Astrocyte (in vitro differentiated cells and primary cell): ENCODE data around the gene KIAA1210. TPM values are rescaled to one million over a fixed set of nuclear protein-coding genes. Genes with fewer than 3 reads are reported as not detected.

Experiments
- DNase-seq: peaks from one replicate; pipeline ENCODE4 v3.0.0-alpha.2; 2010; ENCODE audit warnings: low read depth
- FAIRE-seq: peaks from 2 replicates; lab custom pipeline; 2011; peaks lifted over from hg19 to GRCh38; lab: Jason Lieb, UNC
- H2AFZ ChIP-seq: 2 replicates; pipeline ENCODE4 v1.6.0; 2012; ENCODE audit warnings: low read depth, low read length, inconsistent platforms
- H3K27ac ChIP-seq: 2 replicates; pipeline ENCODE4 v1.5.1; 2011; ENCODE audit warnings: low read depth, low read length, inconsistent platforms
- H3K27me3 ChIP-seq: 2 replicates; pipeline ENCODE4 v1.6.0; 2011; ENCODE audit warnings: low read length, inconsistent platforms; ENCODE audit not compliant: insufficient read depth
- H3K36me3 ChIP-seq: 2 replicates; pipeline ENCODE4 v1.5.1; 2011; ENCODE audit warnings: low read length, inconsistent platforms; ENCODE audit not compliant: insufficient read depth
- H3K4me1 ChIP-seq: 2 replicates; pipeline ENCODE4 v1.5.1; 2011; ENCODE audit warnings: low read length, inconsistent platforms; ENCODE audit not compliant: insufficient read depth
- H3K4me2 ChIP-seq: 2 replicates; pipeline ENCODE4 v1.6.0; 2012; ENCODE audit warnings: low read length, inconsistent platforms
- H3K4me3 ChIP-seq: 2 replicates; pipeline ENCODE4 v1.5.1; 2011; ENCODE audit warnings: low read depth, mild to moderate bottlenecking, low read length, inconsistent platforms; ENCODE audit not compliant: insufficient read depth
- H3K79me2 ChIP-seq: 2 replicates; pipeline ENCODE4 v1.6.0; 2012; ENCODE audit warnings: mild to moderate bottlenecking, low read length, inconsistent platforms; ENCODE audit not compliant: insufficient read depth
- H3K9ac ChIP-seq: 2 replicates; pipeline ENCODE4 v1.6.0; 2012; ENCODE audit warnings: mild to moderate bottlenecking, low read length, inconsistent platforms
- H3K9me3 ChIP-seq: 2 replicates; pipeline ENCODE4 v1.5.1; 2012; ENCODE audit warnings: low read depth, mild to moderate bottlenecking, low read length, inconsistent platforms; ENCODE audit not compliant: insufficient read depth
- H4K20me1 ChIP-seq: 2 replicates; pipeline ENCODE4 v1.6.0; 2012; ENCODE audit warnings: low read length, inconsistent platforms; ENCODE audit not compliant: insufficient read depth
- H3K27ac Mint-ChIP-seq: one replicate; pipeline ENCODE4 v1.8.0; 2021; ENCODE audit warnings: mild to moderate bottlenecking, mixed read lengths; ENCODE audit not compliant: unreplicated experiment
- H3K27me3 Mint-ChIP-seq: one replicate; pipeline ENCODE4 v1.8.0; 2021; ENCODE audit warnings: low read depth, mixed read lengths; ENCODE audit not compliant: unreplicated experiment
- H3K36me3 Mint-ChIP-seq: one replicate; pipeline ENCODE4 v1.8.0; 2021; ENCODE audit warnings: low read depth, mixed read lengths; ENCODE audit not compliant: unreplicated experiment
- H3K4me1 Mint-ChIP-seq: one replicate; pipeline ENCODE4 v1.8.0; 2021; ENCODE audit warnings: low read depth, mixed read lengths; ENCODE audit not compliant: unreplicated experiment
- H3K4me3 Mint-ChIP-seq: one replicate; pipeline ENCODE4 v1.8.0; 2021; ENCODE audit warnings: mild to moderate bottlenecking, moderate library complexity, mixed read lengths; ENCODE audit not compliant: unreplicated experiment
- H3K9me3 Mint-ChIP-seq: one replicate; pipeline ENCODE4 v1.8.0; 2021; ENCODE audit warnings: mild to moderate bottlenecking, mixed read lengths; ENCODE audit not compliant: unreplicated experiment
- EZH2 ChIP-seq: IDR thresholded peaks from 2 replicates; pipeline ENCODE4 v1.6.1; 2012; ENCODE audit warnings: mild to moderate bottlenecking, low read length, inconsistent platforms; ENCODE audit not compliant: insufficient read depth
- total RNA-seq: library from RNA; stranded (reverse); gene quantifications from 2 replicates; pipeline ENCODE4 v1.2.1, GENCODE V29; 2021
- TF ChIP-seq, protein P1 (sequence below): IDR thresholded peaks from 2 replicates; pipeline ENCODE4 v1.5.1; 2011; ENCODE audit warnings: low read depth, mild to moderate bottlenecking, inconsistent platforms, low read length, moderate library complexity; ENCODE audit not compliant: insufficient read depth

Gene KIAA1210
- total RNA-seq, 1 donor from 2014 or later: not detected

DNA sequence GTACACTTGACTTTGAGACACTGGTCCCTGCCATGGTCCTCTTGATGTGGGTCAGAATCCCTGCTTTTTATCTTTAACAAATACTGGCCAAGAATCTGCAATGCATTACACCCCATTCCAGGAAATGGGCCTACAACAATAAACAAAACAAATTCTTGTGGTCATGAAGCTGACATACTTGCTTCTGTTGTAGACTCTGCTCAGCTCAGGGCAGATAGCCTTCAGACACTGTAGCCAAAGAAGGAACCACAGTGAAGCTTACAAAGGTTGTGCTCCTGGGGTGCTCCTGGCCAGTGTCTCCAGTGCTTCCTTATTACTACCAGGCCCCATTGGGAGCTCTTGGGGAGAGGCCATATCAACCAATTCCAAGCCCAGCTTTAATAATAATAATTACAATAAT is 21.8 kb downstream of the KIAA1210 start:
- no peaks in the 10 kb centered on the region for H3K79me2 ChIP-seq
- no peaks in the 10 kb centered on the region for H3K27me3 Mint-ChIP-seq
- DNase-seq: peak; percentile 62
- peaks cover 4% of the 10 kb centered on the region for H3K4me1 Mint-ChIP-seq
- H3K27me3 ChIP-seq: no peaks in the 10 kb centered on the region
- H3K27ac ChIP-seq: no peak overlapping the region
- H3K9me3 Mint-ChIP-seq: no peaks in the 10 kb centered on the region
- H3K4me2 ChIP-seq: no peak overlapping the region
- H3K4me1 ChIP-seq: no peaks in the 10 kb centered on the region
- H3K4me3 ChIP-seq: no peak overlapping the region
- H2AFZ ChIP-seq: no peak overlapping the region
- TF ChIP-seq EZH2: no peak
- TF ChIP-seq, protein P1, sequence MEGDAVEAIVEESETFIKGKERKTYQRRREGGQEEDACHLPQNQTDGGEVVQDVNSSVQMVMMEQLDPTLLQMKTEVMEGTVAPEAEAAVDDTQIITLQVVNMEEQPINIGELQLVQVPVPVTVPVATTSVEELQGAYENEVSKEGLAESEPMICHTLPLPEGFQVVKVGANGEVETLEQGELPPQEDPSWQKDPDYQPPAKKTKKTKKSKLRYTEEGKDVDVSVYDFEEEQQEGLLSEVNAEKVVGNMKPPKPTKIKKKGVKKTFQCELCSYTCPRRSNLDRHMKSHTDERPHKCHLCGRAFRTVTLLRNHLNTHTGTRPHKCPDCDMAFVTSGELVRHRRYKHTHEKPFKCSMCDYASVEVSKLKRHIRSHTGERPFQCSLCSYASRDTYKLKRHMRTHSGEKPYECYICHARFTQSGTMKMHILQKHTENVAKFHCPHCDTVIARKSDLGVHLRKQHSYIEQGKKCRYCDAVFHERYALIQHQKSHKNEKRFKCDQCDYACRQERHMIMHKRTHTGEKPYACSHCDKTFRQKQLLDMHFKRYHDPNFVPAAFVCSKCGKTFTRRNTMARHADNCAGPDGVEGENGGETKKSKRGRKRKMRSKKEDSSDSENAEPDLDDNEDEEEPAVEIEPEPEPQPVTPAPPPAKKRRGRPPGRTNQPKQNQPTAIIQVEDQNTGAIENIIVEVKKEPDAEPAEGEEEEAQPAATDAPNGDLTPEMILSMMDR: no peak
- no peak overlapping the region for H3K9ac ChIP-seq
- H3K36me3 Mint-ChIP-seq: no peaks in the 10 kb centered on the region
- no peaks in the 10 kb centered on the region for H4K20me1 ChIP-seq
- no peaks in the 10 kb centered on the region for H3K36me3 ChIP-seq
- H3K9me3 ChIP-seq: no peaks in the 10 kb centered on the region
- FAIRE-seq: peak; percentile 89
- H3K4me3 Mint-ChIP-seq: no peak overlapping the region
- no peak overlapping the region for H3K27ac Mint-ChIP-seq

DNA sequence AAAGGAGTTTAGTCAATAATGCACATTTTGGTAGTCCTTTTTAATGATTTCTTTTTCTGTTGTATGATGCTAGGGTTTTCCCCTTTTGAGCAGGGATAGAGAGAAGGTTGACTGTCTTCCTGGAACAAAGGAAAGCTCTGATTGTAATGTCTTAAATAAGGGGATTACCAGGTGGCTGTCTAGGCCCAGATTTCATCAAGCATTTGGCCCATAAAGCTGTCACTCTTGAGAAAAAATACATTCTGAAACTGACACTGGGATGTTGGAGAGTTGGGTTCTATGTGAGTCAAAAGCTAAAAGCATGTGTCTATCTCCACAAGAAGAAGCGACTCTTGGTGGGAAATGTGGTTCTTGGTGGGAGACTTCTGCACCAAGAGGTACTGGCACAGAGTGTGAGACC is 26.4 kb downstream of the KIAA1210 start:
- H3K9ac ChIP-seq: no peak overlapping the region
- H3K9me3 Mint-ChIP-seq: peaks cover 2% of the 10 kb centered on the region

DNA sequence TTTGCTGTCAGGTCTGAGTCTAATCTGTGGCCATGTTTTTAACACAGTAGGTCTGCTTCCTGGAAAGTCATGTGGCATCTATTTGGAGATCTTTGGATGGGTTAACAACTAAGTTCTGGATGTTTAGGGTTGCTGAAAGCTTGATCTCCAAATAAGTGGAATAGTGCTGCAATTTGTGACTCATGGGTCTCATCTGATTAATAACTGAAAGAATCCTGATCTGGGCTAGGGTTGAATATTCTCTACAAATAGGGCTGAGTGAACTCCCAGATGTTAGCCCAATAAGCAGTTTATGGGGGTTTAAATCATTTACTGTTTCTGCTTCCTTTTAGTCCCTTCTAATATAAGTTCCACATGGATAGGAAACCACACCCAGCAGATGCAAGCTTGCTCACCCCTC is 31.7 kb downstream of the KIAA1210 start:
- no peak overlapping the region for H3K4me2 ChIP-seq
- Mint-ChIP-seq H3K4me3 (no peak overlapping the region), H3K4me1 (no peaks in the 10 kb centered on the region), H3K27ac (no peak overlapping the region), H3K27me3 (peaks cover 2% of the 10 kb centered on the region), H3K36me3 (no peaks in the 10 kb centered on the region), H3K9me3 (peaks cover 2% of the 10 kb centered on the region)
- FAIRE-seq (no peak), DNase-seq (no peak)
- TF ChIP-seq EZH2: no peak
- TF ChIP-seq, protein P1: no peak
- no peaks in the 10 kb centered on the region for H4K20me1 ChIP-seq
- no peak overlapping the region for H2AFZ ChIP-seq
- H3K27me3 ChIP-seq: no peaks in the 10 kb centered on the region
- H3K9me3 ChIP-seq: no peaks in the 10 kb centered on the region
- H3K4me3 ChIP-seq: no peak overlapping the region
- no peaks in the 10 kb centered on the region for H3K79me2 ChIP-seq
- no peaks in the 10 kb centered on the region for H3K36me3 ChIP-seq
- no peak overlapping the region for H3K27ac ChIP-seq
- H3K9ac ChIP-seq: no peak overlapping the region
- no peaks in the 10 kb centered on the region for H3K4me1 ChIP-seq

More for the DNA sequence above, 26.4 kb downstream of the KIAA1210 start:
- Mint-ChIP-seq H3K4me3 (no peak overlapping the region), H3K27me3 (no peaks in the 10 kb centered on the region), H3K4me1 (peaks cover 3% of the 10 kb centered on the region), H3K36me3 (no peaks in the 10 kb centered on the region), H3K27ac (no peak overlapping the region)
- no peaks in the 10 kb centered on the region for H3K79me2 ChIP-seq
- no peak overlapping the region for H3K4me3 ChIP-seq
- no peaks in the 10 kb centered on the region for H3K4me1 ChIP-seq
- FAIRE-seq (no peak), DNase-seq (no peak)
- no peak overlapping the region for H2AFZ ChIP-seq
- no peaks in the 10 kb centered on the region for H4K20me1 ChIP-seq
- H3K27ac ChIP-seq: no peak overlapping the region
- H3K4me2 ChIP-seq: no peak overlapping the region
- TF ChIP-seq EZH2: no peak
- TF ChIP-seq, protein P1: no peak
- no peaks in the 10 kb centered on the region for H3K27me3 ChIP-seq
- no peaks in the 10 kb centered on the region for H3K36me3 ChIP-seq
- no peaks in the 10 kb centered on the region for H3K9me3 ChIP-seq
